ENCODE results near the gene PSG1.
"Not testable (repeated sequence)": the region's sequence is repeated elsewhere in the genome, so short reads cannot be mapped to it uniquely, and the experiment has no call there.

PSG1 gene

GRCh38 chr19:42881279-42881678 is 1.8 kb upstream of the PSG1 start:
- DNase-seq (ENCODE audit: low read depth), result not testable (repeated sequence)

- DNase-seq (ENCODE audit: low read depth), result not testable (repeated sequence)
These were observed 1.1 kb upstream of the PSG1 start for GRCh38 chr19:42880621-42881020.

- DNase-seq (ENCODE audit: low read depth), result not testable (repeated sequence)
These were observed 2.9 kb downstream of the PSG1 start for GRCh38 chr19:42876596-42876995.

GRCh38 chr19:42875881-42876280 is 3.6 kb downstream of the PSG1 start:
- not testable (repeated sequence) for DNase-seq (ENCODE audit: low read depth)

- not testable (repeated sequence) for DNase-seq (ENCODE audit: low read depth)
These were observed 4.4 kb downstream of the PSG1 start for GRCh38 chr19:42874901-42875813.

GRCh38 chr19:42874136-42874535 is 5.4 kb downstream of the PSG1 start:
- DNase-seq (ENCODE audit: low read depth), result not testable (repeated sequence)

GRCh38 chr19:42872608-42873007 is 6.9 kb downstream of the PSG1 start:
- DNase-seq (ENCODE audit: low read depth), result no peak

DNA sequence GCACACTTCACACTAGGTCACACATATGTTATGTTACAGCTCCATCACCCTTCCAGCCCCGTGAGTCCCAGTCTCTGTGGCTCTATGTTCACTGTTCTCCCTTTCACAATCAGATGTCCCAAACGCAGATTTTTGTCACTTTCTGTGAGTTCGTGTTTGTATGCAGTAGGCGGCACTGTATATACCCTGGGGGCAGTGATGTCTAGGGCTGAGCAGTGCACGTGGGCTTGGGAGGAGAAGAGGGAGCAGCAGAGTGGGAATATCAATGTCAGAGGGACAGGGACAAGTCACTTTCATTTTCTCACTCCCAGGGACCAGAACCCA is 22.0 kb downstream of the PSG1 start:
- DNase-seq (ENCODE audit: low read depth), result no peak

DNA sequence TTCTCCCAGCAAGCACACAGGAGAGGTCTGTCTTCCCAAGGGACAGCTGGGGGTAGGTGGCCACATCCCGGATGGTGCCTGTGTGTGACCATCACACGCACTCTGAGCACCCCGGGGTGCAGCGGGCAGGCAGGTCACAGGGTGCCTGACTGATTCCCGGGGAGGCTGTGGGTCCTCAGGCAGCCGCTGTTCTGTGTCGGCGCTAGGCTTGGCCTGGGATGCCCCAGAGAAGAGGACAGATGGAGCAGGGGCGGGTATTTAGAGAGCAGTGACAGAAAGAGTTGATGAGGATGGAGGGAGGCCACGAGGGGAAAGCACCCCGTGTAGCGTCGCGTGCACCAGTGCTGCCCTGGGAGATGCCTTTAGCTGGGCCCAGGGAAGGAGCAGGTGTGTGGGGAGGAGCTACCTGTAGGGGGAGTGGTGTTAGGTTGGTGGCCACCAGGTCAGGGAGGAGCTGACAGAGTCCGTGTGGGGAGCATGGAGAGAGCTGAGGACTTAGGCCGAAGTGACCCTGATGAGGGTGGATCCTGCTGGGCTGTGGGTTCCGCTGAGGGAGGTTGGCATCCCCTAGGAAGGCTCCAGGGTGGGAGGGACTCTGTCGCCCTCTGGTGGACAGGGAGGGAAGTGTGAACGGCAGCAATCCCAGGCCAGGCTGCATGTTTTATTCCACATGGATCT is 22.5 kb downstream of the PSG1 start:
- not testable (repeated sequence) for DNase-seq (ENCODE audit: low read depth)

- DNase-seq (ENCODE audit: low read depth), result not testable (repeated sequence)
These were observed 24.8 kb downstream of the PSG1 start for GRCh38 chr19:42854745-42855144.

DNA sequence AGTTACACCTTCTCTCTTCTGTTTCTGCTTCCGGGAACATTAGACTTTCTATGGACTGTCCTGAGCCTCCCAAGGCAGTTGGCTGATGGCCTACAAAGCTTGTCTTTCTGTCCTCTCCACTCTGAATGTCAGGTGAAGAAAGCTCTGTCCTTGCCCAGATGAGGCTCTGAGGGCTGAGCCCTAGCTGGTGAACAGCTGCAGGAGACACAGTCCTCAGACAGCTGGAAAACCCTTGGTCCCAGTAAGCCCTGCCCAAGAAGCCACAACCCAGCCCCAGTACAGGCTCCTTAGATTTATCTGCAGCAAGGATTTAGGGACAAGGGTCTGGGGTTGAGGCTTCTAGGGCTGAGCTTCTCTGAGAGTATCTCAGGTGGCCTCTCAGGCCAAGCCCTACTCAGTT is 26.3 kb downstream of the PSG1 start:
- not testable (repeated sequence) for DNase-seq (ENCODE audit: low read depth)

GRCh38 chr19:42852821-42853220 is 26.7 kb downstream of the PSG1 start:
- not testable (repeated sequence) for DNase-seq (ENCODE audit: low read depth)

DNA sequence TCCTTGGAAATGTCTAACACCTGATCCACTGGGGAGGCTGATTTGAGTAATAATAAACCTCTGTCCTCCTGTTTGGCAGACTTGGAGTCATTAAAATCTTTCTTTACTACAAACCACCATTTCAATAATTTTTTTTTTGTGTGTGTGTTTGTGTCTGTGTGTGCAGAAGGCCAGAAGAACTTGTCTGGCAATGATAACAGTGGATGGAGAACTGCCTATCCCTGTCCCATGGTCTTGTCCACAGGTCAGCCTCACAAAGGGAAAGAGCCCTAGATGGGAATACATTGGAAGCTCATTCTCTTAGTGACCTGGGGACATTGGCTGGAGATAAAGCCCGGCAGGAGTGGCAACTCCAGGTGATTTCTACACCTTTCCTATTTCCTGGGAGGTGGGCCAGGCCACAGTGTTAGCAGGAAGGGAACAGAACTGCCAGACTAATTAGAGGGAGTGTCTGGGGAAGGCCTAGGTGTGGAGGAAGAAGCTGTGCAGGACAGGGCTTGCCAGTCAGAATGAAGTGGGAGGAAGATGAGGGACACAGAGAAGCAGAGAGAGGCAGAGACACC is 27.7 kb downstream of the PSG1 start:
- DNase-seq (ENCODE audit: low read depth), result not testable (repeated sequence)

GRCh38 chr19:42850981-42851717 is 28.4 kb downstream of the PSG1 start:
- DNase-seq (ENCODE audit: low read depth), result no peak

DNA sequence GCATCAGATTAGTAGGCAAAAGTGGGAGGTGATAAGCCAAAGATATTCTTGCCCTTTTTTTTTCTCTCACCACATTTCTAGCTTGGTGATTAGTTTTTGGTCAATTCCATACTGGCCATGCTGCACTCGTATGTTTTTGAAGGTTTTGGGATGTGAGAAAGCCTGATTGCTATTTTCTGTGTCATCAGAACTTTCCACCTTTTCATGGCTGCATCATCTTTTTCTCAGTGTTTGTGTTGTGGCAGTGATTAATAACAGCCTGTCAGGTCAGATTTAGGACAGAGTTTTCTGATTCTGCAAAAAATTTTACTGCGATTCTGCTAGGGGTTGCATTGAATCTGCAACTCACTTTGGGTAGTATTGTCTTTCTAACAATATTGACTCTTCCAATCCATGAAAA is 32.9 kb downstream of the PSG1 start:
- no peak for DNase-seq (ENCODE audit: low read depth)

GRCh38 chr19:42843631-42844030 is 35.9 kb downstream of the PSG1 start:
- DNase-seq (ENCODE audit: low read depth), result not testable (repeated sequence)

GRCh38 chr19:42832746-42833442 is 46.6 kb downstream of the PSG1 start:
- not testable (repeated sequence) for DNase-seq (ENCODE audit: low read depth)

DNA sequence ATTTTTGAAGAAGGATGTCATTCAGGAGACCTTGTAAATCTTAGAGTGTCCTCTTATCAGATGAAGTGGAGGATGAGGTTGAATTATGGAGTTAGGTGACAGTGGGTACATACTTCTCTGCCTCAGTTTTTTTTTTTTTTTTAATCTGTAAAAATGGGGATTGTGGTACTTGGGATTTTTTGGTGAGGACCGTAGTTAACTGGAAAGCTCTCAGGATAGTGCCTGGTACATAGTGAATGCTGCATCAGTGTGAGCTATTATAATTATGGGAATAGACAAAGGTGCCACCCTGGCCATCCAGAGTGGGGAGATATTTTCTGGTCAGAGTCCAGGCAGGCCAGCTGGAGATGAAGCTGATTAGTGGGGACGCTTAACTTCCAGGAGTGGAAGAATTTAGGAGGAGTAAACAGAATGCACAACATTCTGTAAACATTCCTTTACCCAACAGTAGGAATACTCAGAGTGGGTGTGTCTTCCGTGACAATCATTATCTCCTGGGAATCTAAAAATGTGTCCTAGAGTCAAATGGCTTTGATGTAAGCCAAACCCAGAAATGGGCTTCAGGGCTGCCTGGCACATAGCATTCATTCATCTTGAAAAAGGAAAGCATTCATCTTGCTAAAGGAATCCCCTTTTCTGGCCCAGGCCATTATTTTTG is 47.4 kb downstream of the PSG1 start:
- DNase-seq (ENCODE audit: low read depth), result not testable (repeated sequence)

DNA sequence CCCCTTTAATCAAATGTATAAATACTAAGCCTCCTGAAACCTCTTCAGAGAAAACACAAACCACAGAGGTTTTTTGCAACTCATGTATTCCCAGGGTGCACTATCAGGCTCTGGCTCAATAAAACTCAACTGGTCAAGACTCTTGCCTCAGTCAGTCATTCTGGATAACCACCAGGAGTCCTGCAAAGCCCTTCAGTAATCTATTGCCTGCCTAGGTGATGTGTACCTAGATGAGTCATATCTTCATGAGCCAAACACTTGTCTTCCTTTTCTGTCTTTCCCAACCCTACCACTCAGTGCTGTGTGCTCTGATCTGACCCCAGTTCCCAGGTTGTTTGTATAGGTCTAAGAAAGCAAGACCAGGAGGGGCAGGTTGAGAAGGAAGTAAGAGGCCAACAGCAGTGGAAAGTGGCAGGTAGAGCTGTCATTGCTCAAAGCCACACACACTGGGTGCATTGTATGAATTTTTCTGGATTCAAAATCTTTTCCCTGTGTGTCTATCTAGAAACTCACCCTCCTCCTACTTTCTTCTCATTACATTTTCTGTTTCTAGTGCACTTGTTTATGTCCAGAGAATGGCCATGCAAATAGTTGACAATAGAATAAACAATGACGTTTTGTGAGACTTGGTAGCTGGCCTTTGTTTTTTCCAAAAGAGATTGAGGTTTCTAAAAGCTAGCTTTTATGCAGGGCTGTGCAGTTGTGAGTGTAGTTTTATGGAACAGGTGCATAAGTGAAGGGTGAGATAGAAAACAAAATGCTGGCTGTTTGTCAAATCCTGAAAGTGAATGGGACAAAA is 48.1 kb downstream of the PSG1 start:
- no peak for DNase-seq (ENCODE audit: low read depth)

DNA sequence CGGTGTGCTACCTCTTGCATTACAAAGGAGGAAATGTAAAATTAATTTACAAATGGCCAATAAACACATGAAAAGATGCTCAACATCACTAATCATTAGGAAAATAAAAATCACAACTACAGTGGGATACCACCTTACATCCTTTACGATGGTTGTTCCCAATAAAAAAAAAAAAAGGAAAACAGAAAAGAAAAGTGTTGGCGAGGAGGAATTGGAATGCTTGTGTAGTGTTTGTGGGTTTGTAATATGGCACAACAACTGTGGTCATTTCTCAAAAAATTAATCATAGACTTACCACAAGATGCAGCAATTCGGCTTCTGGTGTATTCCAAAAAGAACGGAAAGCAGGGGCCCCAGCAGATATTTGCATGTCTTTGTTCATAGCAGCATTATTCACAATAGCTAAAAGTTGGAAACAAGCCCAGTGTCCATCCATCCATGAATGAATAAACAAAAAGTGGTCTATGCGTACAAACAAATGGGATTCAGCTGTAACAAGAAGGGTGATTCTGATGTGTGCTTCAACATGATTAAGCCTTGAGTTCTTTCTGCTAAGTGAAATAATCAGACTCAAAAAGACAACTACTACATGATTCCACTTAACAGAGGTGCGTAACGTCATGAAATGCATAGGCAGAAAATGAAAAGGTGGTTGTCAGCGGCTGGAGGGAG is 58.1 kb downstream of the PSG1 start:
- not testable (repeated sequence) for DNase-seq (ENCODE audit: low read depth)
